ENCODE results near the gene CENPM. TPM values are rescaled to one million over a fixed set of nuclear protein-coding genes. Genes with fewer than 3 reads are reported as not detected.

CENPM gene
- total and polyA plus RNA-seq, 8 donors: 0.14 to 1.7 (median 0.62) TPM

GRCh38 chr22:41904450-41905410 lies 42.2 kb downstream of the CENPM start:
- Histone ChIP-seq H3K27me3 (no peaks in the 10 kb centered on the region), H3K36me3 (peaks cover 3 to 27% (median 16%) of the 10 kb centered on the region in 3 donors), H3K4me3 (no peak overlapping the region), H3K9me3 (no peaks in the 10 kb centered on the region), H3K4me1 (no peaks in the 10 kb centered on the region), H3K27ac (no peak overlapping the region)
- FAIRE-seq (no peak), DNase-seq (peak in 1 of 6 donors; percentile 69), ATAC-seq (no peak)
- WGBS, 2 donors: 91 to 93% methylated on average over 22 to 24 of the region's 24 CpGs
- intact Hi-C loops (cut with DNase I): no loop called here
- TF ChIP-seq CTCF (IDR thresholded peaks at IDR 0.05): no peak

GRCh38 chr22:41902932-41903421 lies 44.0 kb downstream of the CENPM start:
- DNase-seq (peak in 2 of 6 donors; percentile 59 to 83), FAIRE-seq (no peak), ATAC-seq (peak in 3 of 4 donors; percentile 28 to 50 (median 42))
- Histone ChIP-seq H3K9me3 (no peaks in the 10 kb centered on the region), H3K27me3 (no peaks in the 10 kb centered on the region), H3K4me3 (no peak overlapping the region), H3K27ac (no peak overlapping the region), H3K4me1 (no peaks in the 10 kb centered on the region), H3K36me3 (peaks cover 3 to 39% (median 20%) of the 10 kb centered on the region in 3 donors)
- TF ChIP-seq CTCF (IDR thresholded peaks at IDR 0.05): no peak
- intact Hi-C loops (cut with DNase I): no loop called here
- WGBS, 2 donors: 87 to 92% methylated on average over 15 of the region's 15 CpGs

- no peak overlapping the region for H3K4me3 ChIP-seq
- no peak overlapping the region for H3K27ac ChIP-seq
- ATAC-seq (no peak), DNase-seq (peak in 1 of 6 donors; percentile 38), FAIRE-seq (no peak)
- no peaks in the 10 kb centered on the region for H3K27me3 ChIP-seq
- TF ChIP-seq CTCF (IDR thresholded peaks at IDR 0.05): no peak
- 96 to 98% methylated on average over 7 of the region's 7 CpGs for WGBS, 2 donors
- no peaks in the 10 kb centered on the region for H3K9me3 ChIP-seq
- H3K36me3 ChIP-seq: peaks cover 3 to 39% (median 20%) of the 10 kb centered on the region in 3 donors
- intact Hi-C loops (cut with DNase I): no loop called here
- H3K4me1 ChIP-seq: no peaks in the 10 kb centered on the region
These were observed 44.9 kb downstream of the CENPM start for GRCh38 chr22:41902016-41902415.

GRCh38 chr22:41900652-41901312 lies 46.2 kb downstream of the CENPM start:
- FAIRE-seq (no peak), ATAC-seq (no peak), DNase-seq (peak in 1 of 6 donors; percentile 36)
- WGBS, 2 donors: 96 to 97% methylated on average over 8 of the region's 8 CpGs
- TF ChIP-seq CTCF (IDR thresholded peaks at IDR 0.05): no peak
- no peaks in the 10 kb centered on the region for H3K9me3 ChIP-seq
- H3K4me3 ChIP-seq: no peak overlapping the region
- peaks cover 3 to 39% (median 20%) of the 10 kb centered on the region in 3 donors for H3K36me3 ChIP-seq
- H3K4me1 ChIP-seq: no peaks in the 10 kb centered on the region
- intact Hi-C loops (cut with DNase I): no loop called here
- no peak overlapping the region for H3K27ac ChIP-seq
- H3K27me3 ChIP-seq: no peaks in the 10 kb centered on the region
